Transverse colon (tissue), 4 donors: ENCODE results near the gene MRAP2.

Experiments
- CTCF ChIP-seq, 5 experiments: fragments of 200-600 bp in 3 of 5; fragments of 450-650 bp in 2 of 5; sonication (generic) in 3 of 5; IDR thresholded peaks; 1 replicate in 2 of 5; 2 replicates in 3 of 5; pipeline ENCODE4 v1.5.1; 2016 to 2017; ENCODE audit warnings: antibody characterized with exemption in 5 of 5, inconsistent platforms in 3 of 5, mild to moderate bottlenecking in 2 of 5, moderate library complexity in 1 of 5
- POLR2A ChIP-seq: fragments of 450-650 bp; IDR thresholded peaks from one replicate; pipeline ENCODE4 v1.6.1; 2016; ENCODE audit warnings: antibody characterized with exemption, mild to moderate bottlenecking, moderate library complexity
- POLR2AphosphoS5 ChIP-seq, 3 donors: sonication (generic); formaldehyde crosslinking; IDR thresholded peaks; one replicate each; pipeline ENCODE4 v1.6.1; 2016; ENCODE audit warnings: antibody characterized with exemption in 3 of 3

DNA sequence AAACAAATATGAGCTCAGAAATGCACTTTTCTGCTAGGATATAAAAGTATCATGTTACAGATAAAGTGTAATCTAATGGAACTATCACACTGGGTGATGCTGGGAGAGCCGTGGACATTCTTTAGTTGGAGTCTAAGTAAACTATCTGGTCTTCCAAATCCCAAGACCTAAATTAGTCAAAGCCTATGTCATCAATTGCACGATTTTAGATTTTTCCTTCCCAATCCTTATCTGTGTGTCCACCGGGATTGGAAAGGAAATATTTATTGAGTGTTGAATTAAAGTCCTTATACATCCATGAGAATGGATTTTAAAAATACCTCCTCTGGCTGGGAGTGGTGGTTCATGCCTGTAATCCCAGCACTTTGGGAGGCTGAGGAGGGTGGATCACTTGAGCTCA is 19.6 kb upstream of the MRAP2 start:
- no peak for TF ChIP-seq CTCF (IDR thresholded peaks at IDR 0.05)
- no peak for TF ChIP-seq POLR2A
- TF ChIP-seq POLR2AphosphoS5 (IDR thresholded peaks at IDR 0.05): no peak
